NCI-H1105 (cell line): ENCODE data around the gene PRKAG2.
A peak's percentile ranks its signal among the peaks of the same experiment; 100 is the strongest.

ENCODE experiments used
- DNase-seq: peaks from one replicate; lab custom pipeline; 2025; lab: John Stamatoyannopoulos, UW

Gene PRKAG2

DNA sequence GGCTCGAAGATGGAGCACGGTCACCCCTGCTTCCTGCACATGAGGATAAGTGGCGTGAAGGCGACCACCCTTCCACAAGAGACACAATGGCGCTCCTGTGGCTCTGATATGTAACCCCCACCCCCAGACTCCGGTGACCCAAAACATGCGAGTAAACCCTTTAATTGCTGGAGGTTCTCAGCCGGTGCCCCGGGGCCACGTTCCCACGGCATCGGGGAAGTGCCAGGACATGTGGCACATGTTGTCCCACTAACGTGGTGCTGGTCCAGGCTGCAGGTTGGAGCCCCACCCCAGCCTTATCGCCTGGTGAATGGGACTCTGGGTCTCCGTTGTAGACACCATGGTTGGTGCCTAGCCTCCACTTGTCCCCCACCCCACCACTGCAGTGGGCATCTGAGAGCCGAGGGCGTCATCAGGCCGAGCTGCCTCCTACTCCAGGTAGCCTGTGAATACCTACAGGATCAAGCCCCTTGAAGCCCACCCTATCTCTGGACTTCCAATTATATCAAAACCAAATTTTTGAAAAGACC is 132.8 kb downstream of the PRKAG2 start:
- DNase-seq: no peak

DNA sequence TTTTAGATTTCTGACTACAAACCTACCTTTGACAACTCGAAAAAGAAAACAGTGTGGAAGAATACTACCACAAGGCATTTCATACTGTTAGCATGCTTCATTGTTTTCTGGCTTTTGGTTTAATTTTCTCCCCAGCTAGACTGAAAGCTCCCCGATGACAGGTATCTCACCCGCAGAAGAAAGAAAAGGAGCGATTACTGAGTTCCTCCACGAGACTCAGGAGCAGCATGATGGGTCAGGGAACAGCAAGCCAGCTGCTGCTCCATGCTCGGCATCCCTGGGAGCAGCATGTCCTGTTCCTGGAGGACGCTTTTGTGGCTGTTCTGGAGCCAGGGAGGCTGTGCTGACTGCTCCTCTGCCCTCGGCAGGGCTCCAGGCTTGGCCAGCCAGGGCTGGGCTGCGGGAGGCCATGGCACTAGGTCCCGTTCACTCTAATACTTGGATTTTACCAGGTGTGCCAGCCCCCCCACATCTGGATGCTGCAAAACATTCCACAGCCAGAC is 133.4 kb downstream of the PRKAG2 start:
- DNase-seq: no peak

DNA sequence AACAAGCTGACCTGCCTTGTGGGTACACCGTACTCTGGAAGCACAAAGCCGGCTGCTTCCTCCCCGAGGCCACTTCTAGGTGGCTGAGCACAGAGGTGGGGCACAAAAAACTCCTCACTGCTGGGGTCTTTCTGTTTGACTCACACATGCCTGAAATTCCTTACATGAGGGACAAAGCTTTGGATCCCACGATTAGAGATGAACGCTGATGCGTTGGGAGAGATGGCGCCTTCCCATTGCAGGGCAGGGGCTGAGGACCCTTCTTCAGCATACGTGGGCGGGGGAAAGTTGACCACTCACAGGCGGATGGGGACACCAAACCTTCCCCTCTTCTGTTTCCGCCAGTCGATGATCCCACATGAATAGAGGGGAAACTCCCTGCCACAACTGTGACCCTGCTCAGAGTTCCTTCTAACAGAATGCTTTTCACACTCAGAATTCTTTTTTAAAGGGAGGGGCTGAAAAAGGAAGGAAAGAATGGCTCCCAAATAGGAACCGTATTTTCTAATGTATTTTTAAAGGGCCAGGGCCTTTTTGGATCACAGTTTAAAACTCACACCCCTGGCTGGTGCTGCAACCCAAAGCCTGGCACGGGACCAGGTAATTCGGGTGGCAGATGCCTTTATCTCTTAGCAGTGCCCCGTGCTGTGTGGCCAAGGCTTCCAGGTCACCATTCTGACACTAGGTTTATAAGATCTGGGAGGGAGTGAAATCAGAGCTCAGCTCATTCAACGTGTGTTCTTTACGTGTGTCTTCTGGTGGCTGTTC is 134.0 kb downstream of the PRKAG2 start:
- no peak for DNase-seq

DNA sequence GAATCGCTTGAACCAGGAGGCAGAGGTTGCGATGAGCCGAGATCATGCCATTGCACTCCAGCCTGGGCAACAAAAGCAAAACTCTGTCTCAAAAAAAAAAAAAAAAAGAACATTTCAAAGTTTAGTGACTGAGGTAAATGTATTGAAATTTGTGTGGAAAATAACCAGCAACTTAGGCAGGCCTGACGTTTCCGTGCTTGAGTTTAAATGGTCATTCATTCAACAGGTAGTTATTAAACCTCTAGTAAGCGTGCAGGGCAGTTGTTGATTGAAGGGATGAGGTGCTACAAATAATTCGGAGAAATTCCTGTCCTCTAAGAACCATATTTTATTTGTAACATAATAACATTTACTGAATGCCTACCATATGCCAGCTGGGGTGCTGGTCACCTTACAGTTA is 135.3 kb downstream of the PRKAG2 start:
- no peak for DNase-seq

DNA sequence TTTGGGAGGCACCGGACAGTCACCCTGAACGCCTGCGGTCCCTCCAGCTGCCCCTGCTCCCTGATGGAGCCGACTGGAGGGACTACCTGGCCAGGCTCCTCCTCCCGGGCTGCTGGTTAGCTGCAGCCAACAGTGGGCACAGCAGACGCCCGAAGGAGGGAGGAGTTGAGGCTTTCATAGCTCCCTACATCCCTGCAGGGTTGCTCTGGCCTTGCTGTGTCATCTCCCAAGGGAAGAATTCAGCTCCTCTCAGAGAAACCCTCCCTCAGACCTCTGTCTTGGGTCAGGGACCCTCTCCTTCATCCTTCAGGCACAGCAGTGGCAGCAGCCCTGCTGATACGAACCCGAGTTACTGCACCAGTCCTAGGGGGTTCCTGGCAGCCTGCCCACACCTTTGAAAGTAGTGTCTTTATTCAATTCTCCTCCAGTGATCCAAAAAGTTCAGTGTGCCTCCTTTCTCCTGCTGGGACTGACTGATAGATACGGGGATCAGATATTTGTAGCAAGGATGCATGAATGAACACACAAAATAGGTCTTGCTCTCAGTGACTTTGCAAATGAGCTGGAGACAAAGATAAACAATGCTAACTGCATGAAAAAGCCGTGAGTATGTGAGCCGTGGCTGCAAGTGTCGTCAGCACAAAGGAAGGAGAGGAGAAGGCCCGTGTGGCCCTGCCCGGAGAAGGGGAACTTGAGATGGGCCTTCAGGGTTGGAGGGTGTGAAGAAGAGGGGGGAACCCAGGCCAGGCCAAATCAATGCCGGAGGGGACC is 136.6 kb downstream of the PRKAG2 start:
- DNase-seq: no peak

DNA sequence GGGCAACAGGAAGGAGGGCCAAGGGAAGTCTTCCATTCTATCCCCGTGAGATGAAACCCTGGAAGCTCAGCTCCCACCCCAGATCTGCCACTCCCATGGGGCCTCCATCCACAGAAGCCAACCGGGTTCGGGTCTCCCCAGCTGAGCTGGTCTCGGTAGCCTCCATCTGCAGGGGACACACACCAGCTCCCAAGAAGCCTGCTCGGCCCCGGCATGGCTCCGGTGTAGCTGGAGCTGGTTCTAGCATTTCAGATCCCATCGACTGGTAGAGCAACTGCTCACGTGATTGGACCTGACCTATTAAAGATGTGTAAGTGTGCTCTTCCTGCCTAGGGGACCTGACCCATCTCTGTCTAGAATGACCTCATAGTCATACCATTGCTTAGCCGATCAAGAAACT is 138.0 kb downstream of the PRKAG2 start:
- no peak for DNase-seq

DNA sequence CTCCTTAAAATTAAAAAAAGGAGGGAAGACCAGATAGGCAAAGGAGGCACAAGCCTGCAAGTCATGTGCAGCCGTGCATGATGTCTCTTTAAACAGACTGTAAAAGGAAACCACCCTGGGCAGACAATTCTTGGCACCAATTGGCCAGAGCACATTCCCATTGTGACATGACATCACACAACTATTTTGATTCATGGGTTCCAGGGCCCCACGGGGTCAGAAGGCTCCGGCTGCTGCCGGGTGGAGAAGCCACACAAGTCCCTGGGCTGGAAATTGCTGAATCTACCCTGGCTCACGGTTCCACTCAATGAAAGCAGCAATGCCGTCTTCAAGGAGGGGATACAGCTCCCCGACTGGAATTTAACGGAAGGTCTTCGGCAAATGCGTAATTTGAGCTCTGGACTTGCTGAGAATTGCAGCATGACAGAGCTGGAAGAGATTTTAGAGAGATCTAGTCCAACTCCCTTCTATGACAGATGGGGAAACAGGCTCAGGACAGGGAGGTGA is 140.5 kb downstream of the PRKAG2 start:
- DNase-seq: peak; percentile 58

DNA sequence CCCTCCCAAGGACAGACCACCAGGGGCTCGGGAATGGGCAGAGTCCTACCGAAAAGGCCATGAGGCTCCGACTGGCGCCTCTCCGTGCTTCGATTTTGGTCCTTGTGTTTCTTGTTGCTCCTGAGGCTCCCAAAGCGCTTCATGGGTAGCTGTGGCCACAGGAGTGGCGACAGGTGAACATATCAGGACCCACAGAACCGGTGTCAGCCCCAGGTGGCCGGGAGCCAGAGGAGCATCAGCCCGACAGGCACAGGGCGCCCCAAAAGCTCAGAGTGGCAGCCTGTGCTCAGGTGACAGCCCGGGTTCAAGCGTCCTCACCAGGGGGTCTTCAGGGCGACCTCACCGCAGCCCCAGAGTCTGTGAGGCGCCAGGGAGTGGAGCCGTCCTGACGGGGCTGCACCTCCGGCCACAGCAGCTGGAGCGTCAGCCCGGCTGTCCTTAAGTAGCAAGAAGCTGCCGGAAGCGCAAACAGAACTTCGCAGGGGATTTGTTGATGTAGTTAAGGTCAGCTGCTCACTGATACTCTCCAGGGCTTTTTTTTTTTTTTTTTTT is 141.0 kb downstream of the PRKAG2 start:
- no peak for DNase-seq

DNA sequence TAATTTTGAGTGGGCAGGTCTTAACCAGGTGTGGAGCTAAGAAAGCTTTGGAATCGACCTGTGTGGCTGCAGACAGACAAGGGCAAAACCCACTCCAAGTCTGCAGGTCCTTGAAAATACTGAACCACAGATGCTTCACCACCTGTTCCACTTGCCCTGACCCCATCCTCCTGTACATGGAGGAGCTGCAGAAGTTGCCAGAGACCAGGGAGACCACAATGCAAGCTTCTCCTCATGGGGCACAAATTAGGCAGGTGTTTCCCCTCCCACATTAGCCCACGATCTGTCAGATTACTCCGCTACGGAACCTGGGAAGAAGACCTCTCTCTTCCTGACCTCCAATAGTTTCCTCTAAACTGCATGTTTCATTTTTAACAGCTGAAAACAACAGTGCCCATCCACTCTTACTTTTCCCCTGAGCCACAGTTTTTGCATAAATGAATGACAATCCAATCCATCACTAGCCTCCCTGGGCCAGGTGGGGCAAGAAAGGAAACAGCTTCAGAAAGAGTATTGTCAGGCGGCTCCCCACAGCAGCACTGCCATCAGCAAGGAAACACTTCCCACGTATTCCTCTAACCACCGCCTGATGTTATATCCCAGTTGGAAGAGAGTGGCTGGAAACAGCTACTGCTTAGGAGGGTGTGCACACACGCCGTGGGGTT is 141.6 kb downstream of the PRKAG2 start:
- no peak for DNase-seq

DNA sequence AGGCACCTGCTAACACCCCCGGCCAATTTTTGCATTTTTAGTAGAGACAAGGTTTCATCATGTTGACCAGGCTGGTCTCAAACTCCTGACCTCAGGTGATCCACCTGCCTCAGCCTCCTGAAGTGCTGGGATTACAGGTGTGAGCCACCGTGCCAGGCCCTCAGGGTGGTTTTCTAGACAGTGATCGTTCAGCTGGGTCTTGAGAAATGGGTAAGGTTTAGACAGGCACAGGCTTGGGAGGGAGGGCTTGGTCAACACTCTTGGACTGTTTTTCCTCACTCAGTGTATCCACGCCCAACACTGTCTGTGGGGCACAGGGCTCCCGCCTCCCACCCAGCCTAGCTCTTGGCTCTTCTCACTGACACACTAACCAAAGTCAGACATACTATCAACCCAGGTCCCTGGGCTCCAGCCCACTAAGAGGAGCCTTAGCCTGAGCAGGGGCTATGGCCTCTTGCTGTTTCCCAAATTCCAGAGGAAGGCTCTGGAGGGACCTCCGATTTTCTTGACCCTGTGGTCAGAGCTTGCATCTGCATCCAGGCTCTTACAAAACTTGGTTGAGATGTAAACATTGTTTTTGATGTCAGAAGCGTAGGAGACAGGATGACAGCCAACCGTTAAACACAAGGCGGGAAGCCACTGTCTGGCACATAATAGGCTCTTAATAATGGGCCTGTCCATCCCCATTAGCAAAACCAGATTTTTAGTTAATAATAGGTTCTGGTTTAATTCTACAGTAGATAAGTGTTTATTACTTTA is 143.9 kb downstream of the PRKAG2 start:
- no peak for DNase-seq

DNA sequence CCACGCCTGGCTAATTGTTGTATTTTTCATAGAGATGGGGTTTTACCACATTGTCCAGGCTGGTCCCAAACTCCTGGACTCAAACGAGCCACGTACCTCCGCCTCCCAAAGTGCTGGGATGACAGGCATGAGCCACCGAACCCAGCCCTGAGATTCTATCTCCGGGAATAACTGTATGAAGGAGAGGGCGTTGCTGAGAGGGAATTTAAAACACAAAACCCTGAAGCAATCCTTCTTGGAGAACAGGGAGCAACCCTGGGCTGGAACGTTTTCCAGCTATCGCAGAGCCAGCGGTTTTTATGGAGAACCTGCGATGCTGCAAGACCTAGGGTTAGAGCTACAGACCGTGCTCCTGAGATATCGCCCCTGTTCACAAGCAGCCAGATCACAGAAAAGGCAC is 144.6 kb downstream of the PRKAG2 start:
- DNase-seq: no peak

DNA sequence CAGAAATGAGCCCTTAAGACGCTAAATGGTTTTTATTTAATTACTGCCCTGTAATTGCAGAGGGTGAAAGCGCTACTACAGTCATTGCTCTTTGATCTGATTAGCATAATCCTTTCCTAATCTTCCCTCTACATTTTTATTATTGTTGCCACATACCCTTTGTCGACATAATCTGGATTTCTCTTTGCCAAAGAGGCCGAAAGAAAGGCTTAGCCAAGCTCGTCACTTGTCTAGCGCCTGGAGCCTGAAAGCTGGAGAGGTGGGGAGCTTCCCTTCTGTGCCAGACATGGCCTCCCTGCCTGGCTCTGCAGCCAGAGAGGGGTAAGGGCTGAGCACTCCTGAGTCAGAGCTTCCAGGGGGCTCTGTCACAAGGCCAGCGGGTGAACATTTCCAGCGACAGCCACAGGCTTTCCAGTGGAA is 145.9 kb downstream of the PRKAG2 start:
- no peak for DNase-seq

DNA sequence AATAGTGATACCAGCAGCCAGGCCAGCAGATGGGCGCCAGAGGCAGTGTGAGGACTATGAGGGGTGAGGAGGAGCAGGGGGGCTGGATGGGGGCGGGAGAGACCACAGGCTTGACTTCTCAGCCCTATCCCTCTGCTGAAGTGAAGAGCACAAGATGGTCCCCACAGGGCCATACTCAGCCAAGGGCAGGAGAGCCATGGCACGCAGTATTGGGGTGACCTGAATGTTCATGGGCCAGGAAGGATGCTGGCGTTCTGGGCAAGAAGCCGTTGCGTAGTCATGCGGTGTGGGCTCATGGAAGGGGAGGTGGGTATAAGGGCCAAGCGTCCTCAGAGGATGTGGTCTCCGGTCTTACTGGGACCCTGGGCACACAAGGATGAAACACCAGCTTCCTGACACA is 146.3 kb downstream of the PRKAG2 start:
- DNase-seq: no peak

DNA sequence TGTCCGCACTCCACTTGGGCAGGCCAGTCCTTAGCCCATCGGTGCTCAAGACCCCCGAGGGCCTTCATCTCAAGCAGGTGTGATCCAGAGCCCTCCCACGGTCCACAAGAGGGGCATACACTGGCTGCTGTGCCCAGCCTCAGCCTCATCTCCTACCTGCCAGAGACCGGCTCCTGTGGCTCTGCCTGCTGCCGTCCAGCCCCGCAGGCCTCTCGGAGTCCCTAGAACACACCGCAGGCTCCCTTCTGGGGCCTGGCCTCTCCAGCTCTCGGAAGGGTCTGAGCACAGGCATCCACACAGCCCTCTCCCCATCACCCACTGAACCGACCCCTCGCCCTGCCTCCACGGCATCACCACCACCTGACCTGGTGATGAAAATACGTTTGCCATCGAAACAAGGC is 147.4 kb downstream of the PRKAG2 start:
- DNase-seq: no peak

DNA sequence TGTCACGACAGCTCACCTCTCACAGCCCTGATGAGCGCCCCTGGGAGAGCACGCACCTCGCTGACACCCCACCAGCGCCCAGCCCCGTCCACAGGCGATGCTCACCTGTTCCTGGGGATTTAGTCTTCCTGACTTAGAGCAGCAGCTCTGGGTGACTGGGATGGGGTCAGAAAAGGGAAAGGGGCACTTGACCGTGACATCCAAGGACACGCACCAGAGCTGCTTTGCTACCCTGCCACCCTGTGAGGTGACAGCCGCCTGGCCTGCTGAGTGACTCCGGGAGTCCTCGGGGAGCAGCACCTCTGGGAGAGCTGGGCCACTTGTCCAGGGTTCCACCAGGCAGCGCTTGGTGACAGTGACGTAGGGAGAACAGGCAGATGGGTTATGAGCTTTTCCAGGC is 148.2 kb downstream of the PRKAG2 start:
- no peak for DNase-seq

DNA sequence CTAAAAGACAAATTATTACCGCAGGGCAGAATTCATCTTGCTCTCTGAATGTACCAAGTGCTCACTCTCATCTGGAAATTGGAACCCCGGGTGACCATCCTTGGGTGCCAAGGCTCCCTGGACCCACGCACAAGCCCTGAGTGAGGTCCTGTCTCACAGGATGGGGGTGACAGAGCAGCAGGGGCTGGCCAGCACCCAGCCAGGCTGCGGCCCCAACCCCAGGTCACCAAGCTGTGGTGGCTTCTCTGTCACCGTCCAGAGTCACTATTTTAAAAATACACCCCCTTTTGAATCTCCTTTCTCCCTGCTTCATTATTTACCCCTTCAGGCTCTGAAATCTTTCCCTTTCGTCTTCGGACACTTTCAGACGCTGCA is 148.6 kb downstream of the PRKAG2 start:
- DNase-seq: no peak

DNA sequence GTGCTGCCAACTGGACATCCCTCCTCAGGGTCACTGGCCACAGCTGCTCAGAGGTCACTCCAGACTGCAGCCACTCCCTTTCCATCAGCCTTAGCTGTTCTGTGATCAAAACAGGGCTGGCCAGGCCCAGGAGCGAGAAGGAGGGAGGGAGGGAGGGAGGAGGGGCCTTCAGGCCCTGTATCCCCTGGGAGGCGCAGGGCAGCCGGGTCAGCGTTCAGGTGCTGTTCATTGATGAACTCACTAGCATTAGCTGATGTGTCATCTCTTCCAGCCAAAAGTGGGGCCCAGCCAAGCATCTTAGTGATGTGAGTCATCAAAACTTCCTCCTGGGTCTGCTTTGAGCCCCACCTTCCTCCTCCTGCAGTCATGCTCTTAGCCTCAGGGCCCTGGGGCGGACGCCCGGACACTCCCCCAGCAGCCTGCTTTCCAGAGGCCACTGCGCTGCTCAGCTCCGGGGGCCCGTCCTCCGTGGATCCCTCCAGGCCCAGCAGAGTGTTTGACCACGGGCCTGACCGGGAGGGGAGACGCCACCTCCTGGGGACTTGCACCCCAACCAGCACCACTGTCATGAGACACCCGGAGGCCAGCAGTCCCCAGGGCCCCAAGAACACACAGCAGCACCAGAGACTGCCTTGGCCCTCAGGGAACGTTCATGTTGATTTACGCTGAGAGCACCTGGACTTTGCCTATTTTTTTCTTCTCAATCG is 149.2 kb downstream of the PRKAG2 start:
- no peak for DNase-seq

DNA sequence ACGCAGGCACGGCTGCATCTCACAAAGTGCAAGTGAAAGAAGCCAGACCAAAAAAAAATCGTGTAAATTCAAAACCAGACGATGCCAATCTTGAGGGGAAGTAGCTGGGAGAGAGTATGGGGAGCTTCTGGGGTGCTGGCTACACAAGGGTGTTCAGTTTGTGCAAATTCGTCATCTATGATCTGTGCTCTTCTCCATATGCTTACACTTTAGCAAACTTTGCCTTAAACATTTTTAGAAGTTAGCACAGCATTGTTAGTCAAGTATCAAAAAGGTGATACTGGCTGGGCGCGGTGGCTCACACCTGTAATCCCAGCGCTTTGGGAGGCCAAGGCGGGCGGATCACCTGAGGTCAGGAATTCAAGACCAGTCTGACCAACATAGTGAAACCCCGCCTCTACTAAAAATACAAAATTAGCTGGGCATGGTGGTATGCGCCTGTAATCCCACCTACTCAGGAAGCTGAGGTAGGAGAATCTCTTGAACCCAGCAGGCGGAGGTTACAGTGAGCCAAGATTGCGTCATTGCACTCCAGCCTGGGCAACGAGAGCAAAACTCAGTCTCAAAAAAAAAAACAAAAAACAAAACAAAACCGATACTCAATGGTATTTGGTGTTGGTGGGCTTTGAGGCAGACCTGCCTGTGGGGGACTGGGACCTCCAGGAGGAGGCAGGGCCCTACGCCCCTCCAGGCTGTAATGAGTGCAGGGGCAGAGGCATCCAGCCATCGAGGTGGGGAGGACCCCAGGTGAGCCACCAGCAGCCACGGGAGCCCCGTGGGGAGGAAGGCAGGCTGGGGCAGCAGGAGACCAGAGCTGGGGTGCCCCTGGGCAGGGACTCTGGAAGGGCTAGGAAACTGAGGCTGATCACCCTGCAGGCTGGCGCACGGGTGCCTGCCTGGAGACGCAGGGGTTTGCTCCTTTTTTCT is 150.0 kb downstream of the PRKAG2 start:
- DNase-seq: no peak

DNA sequence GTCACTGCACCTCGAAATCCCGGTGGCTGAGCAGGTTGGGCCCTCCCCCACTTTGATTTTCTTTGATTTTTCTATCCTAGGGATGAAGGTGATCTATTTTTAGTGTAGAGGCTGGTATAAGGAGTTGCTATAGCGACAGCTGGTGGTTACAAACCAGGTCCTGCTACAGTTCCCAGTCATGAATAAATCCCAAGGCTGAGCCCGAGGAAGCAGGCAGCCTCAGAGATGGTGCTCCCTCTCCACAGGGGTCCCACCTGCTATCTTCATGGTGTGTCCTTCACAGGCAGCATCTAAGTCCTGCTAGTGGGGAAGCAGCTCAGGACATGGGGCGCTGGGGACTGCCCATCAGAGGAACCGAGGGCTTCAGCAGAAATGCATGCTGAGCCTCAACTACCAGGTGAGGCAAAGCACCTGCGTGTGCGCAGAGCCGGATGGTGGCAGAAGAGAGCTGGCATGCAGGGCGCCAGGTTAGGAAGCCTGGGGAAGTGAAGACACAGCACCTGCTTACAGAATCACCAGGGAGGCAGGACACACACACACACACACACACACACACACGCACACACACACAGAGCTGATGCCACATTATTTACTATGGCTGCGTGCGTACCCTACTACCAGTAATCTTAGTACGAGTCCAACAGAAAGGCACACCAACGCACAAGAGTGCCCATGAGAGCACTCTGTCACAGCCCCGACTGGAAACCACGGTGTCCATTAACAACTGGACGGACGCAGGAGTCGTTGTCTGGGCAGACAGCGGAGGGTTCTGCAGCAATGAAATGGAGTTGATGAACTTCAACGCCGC is 150.9 kb downstream of the PRKAG2 start:
- DNase-seq: no peak
